Endothelial cell of umbilical vein (primary cell): ENCODE data around the gene GGA3.
"Not testable (repeated sequence)": the region's sequence is repeated elsewhere in the genome, so short reads cannot be mapped to it uniquely, and the experiment has no call there.

Experiments used
- CTCF ChIP-seq, 2 donors: IDR thresholded peaks; 1 replicate in 1 of 2; 2 replicates in 1 of 2; pipeline ENCODE4 v1.5.1; 2011; ENCODE audit warnings: low read length in 2 of 2, mild to moderate bottlenecking in 2 of 2, moderate library complexity in 2 of 2, control low read depth in 1 of 2, inconsistent platforms in 1 of 2, low read depth in 1 of 2; ENCODE audit not compliant: insufficient read depth in 1 of 2; ENCODE audit errors: extremely low read depth in 1 of 2
- POLR2AphosphoS5 ChIP-seq: IDR thresholded peaks from 2 replicates; pipeline ENCODE4 v1.6.1; 2012; ENCODE audit warnings: low read depth, mild to moderate bottlenecking, control low read depth, low read length, moderate library complexity; ENCODE audit not compliant: insufficient read depth

GRCh38 chr17:75257228-75257627, 4.2 kb downstream of the GGA3 start:
- TF ChIP-seq CTCF (IDR thresholded peaks at IDR 0.05; ENCODE audit: extremely low read depth in 1 of 2, insufficient read depth in 1 of 2, low read depth in 1 of 2, low read length in 2 of 2); POLR2AphosphoS5: not testable (repeated sequence)
